ENCODE data around the gene ATP6AP2. TPM values are rescaled to one million over a fixed set of nuclear protein-coding genes. Genes with fewer than 3 reads are reported as not detected.

ATP6AP2 gene
- total RNA-seq, 1 experiment from 2014 or later: 62.0 TPM

DNA sequence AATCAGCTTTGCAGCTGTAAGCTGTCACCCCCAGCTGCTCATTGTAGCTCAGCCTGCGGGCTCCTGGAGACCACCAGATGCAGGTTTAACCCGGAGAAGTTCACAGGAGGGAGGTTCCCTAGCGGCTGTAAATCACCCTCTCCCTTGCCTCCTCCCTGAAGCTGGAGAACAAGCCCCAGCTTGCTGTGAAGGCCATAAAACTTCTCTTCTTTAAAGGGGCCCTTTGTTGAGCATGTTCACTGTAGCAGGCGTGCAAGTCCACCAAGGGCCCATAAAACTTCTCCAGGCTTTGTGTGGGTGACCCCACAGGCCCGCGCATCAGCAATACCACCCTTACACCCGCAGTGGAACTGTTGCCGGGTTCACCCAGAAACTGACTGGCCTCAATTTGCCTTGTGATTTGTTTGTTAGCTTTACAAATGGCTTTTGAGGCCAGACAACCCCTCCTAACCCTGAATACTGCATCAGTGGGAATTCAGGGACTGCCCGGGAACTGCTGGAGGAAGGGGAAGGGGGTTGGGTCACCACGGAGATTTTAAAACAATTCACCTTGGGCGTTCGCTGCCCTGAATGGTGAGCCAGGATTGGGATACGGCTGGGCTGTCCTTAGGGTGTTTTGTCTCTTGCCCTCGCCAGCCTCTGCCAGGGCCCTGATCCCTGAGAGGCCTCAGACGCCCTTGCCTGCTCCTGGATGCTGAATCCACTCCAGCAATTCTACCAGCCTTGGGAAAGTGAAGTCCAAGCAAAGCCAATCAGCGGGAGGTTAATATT, 49.5 kb upstream of the ATP6AP2 start:
- Histone ChIP-seq H3K4me2 (ENCODE audit: low read length) (no peak overlapping the region), H3K4me1 (ENCODE audit: control insufficient read depth in 1 of 2, insufficient read depth in 2 of 2, low read length in 2 of 2) (no peaks in the 10 kb centered on the region), H4K20me1 (ENCODE audit: insufficient read depth) (no peaks in the 10 kb centered on the region), H3K9me2 (ENCODE audit: insufficient read depth) (no peaks in the 10 kb centered on the region), H3K9me3 (ENCODE audit: control insufficient read depth in 1 of 2, insufficient read depth in 1 of 2, low read depth in 1 of 2, low read length in 2 of 2) (no peaks in the 10 kb centered on the region), H3K9ac (ENCODE audit: low read length) (no peak overlapping the region), H2AFZ (ENCODE audit: low read depth, low read length, poor library complexity, severe bottlenecking) (no peak overlapping the region), H3K4me3 (replicated peaks in 1 of 2; ENCODE audit: low read depth in 1 of 2, low read length in 2 of 2) (no peak overlapping the region), H3K36me3 (ENCODE audit: control insufficient read depth in 1 of 2, insufficient read depth in 2 of 2, low read length in 2 of 2) (no peaks in the 10 kb centered on the region), H3K27me3 (ENCODE audit: insufficient read depth, low read length) (no peaks in the 10 kb centered on the region), H3K79me2 (ENCODE audit: insufficient read depth, low read length) (no peaks in the 10 kb centered on the region), H3K27ac (ENCODE audit: low read depth, low read length) (no peak overlapping the region)
- CTCF ChIA-PET: no interaction called here
- DNase-seq (ENCODE audit: low read depth, low spot score) (no peak), ATAC-seq (no peak)
- no TSS peak for BruUV-seq (replicated peaks)
- TF ChIP-seq JUND (IDR thresholded peaks at IDR 0.05) (no peak), POLR2A (IDR thresholded peaks at IDR 0.05; ENCODE audit: borderline replicate concordance, extremely low read depth, insufficient read depth, insufficient read length) (no peak), ZNF274 (IDR thresholded peaks at IDR 0.05; ENCODE audit: low read depth, low read length) (no peak), ZFX (IDR thresholded peaks at IDR 0.05) (no peak), SRF (IDR thresholded peaks at IDR 0.05; ENCODE audit: low read depth) (no peak), TCF7L2 (IDR thresholded peaks at IDR 0.05; ENCODE audit: borderline replicate concordance, extremely low read depth, insufficient read depth, insufficient read length) (no peak), REST (IDR thresholded peaks at IDR 0.05; ENCODE audit: low read depth) (no peak), ELF1 (IDR thresholded peaks at IDR 0.05; ENCODE audit: borderline replicate concordance, low read depth) (no peak), SP1 (IDR thresholded peaks at IDR 0.05; ENCODE audit: low read depth) (no peak)
- TF ChIP-seq, protein P1, sequence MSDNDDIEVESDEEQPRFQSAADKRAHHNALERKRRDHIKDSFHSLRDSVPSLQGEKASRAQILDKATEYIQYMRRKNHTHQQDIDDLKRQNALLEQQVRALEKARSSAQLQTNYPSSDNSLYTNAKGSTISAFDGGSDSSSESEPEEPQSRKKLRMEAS (IDR thresholded peaks at IDR 0.05): no peak
- RAD21 ChIA-PET (ENCODE audit: low non-redundant PET in 1 of 2, low total read pairs in 2 of 2, uncharacterized antibody in 2 of 2, unreplicated experiment in 2 of 2): no interaction called here
- intact Hi-C loops (cut with micrococcal nuclease): no loop called here
- POLR2A ChIA-PET: no interaction called here

Measured in HCT116 (cell line).